Adrenal gland (tissue), 5 donors: Measurements from ENCODE around the gene PLEKHG4B.

ENCODE experiments used
- CTCF ChIP-seq, 6 experiments: fragments of 450-650 bp in 4 of 6; fragments of 200-600 bp in 2 of 6; sonication (generic) in 1 of 6; IDR thresholded peaks; 1 replicate in 5 of 6; 2 replicates in 1 of 6; pipeline versions ENCODE4 v1.5.1 to v1.8.0; 2016 to 2021; ENCODE audit warnings: antibody characterized with exemption in 6 of 6, mild to moderate bottlenecking in 2 of 6, moderate library complexity in 1 of 6
- POLR2A ChIP-seq, 2 donors: fragments of 450-650 bp; IDR thresholded peaks; one replicate each; pipeline ENCODE4 v1.6.1; 2017; ENCODE audit warnings: antibody characterized with exemption in 2 of 2, mild to moderate bottlenecking in 2 of 2, moderate library complexity in 1 of 2
- donor health status: DM: no; HTN: no; CAD: no.

GRCh38 chr5:179401-179800 is 87.4 kb downstream of the PLEKHG4B start:
- TF ChIP-seq CTCF (IDR thresholded peaks at IDR 0.05) (no peak), POLR2A (IDR thresholded peaks at IDR 0.05) (no peak)
